MG63 (cell line): ENCODE measurements around the gene ADCY9. TPM values are rescaled to one million over a fixed set of nuclear protein-coding genes. Genes with fewer than 3 reads are reported as not detected.

ENCODE experiments used
- DNase-seq: peaks from one replicate; pipeline ENCODE4 v3.0.0-alpha.2; 2020
- H3K27me3 ChIP-seq: fragments of 250-450 bp; sonication (Bioruptor Pico); 2 replicates; pipeline ENCODE4 v1.5.1; 2020; ENCODE audit warnings: mild to moderate bottlenecking, moderate library complexity
- H3K36me3 ChIP-seq: fragments of 250-450 bp; sonication (Bioruptor Pico); 2 replicates; pipeline ENCODE4 v1.5.1; 2020; ENCODE audit warnings: mild to moderate bottlenecking, moderate library complexity
- H3K4me3 ChIP-seq: fragments of 250-450 bp; sonication (Bioruptor Pico); 2 replicates; pipeline ENCODE4 v1.5.1; 2020; ENCODE audit warnings: mild to moderate bottlenecking, moderate library complexity
- H3K9me3 ChIP-seq: fragments of 250-450 bp; sonication (Bioruptor Pico); 2 replicates; pipeline ENCODE4 v1.5.1; 2020; ENCODE audit warnings: mild to moderate bottlenecking, moderate library complexity
- total RNA-seq: library from RNA; depleted of rRNA; stranded (reverse); fragments of >200 nt; shearing (Covaris generic); gene quantifications from 2 replicates; pipeline ENCODE4 v1.2.3, GENCODE V29; 2014; ENCODE audit warnings: low replicate concordance

The ADCY9 gene
- total RNA-seq, 1 experiment from 2014 or later, result 18.4 TPM

GRCh38 chr16:4010225-4011158, 105.8 kb downstream of the ADCY9 start:
- Histone ChIP-seq H3K27me3 (no peaks in the 10 kb centered on the region), H3K36me3 (peaks cover 2% of the 10 kb centered on the region), H3K9me3 (no peaks in the 10 kb centered on the region), H3K4me3 (no peak overlapping the region)
- no peak for DNase-seq

DNA sequence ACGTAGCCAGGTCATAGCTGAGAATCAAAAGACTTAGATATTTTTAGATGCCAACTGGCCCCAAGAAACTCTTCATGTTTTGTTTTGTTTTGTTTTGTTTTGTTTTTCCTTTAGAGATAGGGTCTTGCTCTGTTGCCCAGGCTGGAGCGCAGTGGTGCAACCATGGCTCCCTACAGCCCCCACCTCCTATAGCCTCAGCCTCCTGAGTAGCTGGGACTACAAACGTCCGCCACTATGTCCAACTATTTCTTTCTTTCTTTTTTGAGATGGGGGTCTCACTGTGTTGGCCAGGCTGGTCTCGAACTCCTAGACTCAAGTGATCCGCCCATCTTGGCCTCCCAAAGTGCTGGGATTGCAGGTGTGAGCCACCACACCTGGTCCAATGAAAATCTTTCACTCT, 107.1 kb downstream of the ADCY9 start:
- DNase-seq, result no peak
- no peak overlapping the region for H3K4me3 ChIP-seq
- peaks cover 7% of the 10 kb centered on the region for H3K36me3 ChIP-seq
- H3K27me3 ChIP-seq, result no peaks in the 10 kb centered on the region
- H3K9me3 ChIP-seq, result no peaks in the 10 kb centered on the region

DNA sequence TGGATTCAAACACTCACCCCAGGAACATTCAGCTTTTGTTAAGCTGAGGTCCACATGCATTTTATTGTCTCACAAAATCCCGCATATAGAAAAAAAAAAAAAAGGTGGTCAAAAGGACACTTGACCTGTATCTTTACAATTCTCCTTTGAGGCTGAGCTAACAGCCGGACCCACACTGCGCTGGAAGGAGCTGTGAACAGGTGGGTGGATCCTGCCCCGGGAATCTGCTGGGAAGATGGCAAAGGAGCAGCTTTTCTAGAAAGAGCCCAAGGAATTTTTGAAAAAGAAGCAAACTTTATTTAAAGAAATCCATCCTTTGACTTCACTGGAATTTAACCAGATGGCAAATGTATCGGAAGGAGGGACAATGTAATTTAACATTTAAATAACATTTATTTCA, 108.1 kb downstream of the ADCY9 start:
- Histone ChIP-seq H3K36me3 (peaks cover 8% of the 10 kb centered on the region), H3K4me3 (no peak overlapping the region)
- no peak for DNase-seq

DNA sequence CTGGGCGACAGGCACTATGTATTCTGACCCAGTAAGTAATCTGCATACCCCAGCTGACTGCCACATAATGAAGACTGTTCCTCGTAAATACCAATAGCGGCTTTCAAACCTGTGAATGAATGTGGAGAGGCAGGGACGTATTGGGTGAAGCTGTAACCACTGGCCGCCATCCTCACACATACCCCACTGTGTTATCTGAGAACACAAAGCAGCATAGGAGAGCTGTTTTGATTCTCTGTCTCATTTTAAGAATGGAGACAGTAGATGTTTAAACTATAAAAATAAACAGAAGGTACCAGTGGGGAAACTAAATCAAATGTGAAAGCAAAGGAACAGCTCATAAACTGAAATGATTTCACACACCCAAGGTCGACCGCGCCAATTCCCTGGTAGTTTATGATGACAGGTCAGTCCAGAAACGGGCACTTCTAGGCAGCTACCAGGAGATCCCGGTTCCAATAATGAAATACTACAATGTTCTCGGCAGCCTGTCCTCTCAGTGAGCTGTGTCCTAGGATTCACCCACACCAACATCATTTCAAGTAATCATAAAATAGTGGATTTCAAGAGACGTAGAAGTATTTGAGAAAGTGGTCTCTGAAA, 109.7 kb downstream of the ADCY9 start:
- no peaks in the 10 kb centered on the region for H3K27me3 ChIP-seq
- DNase-seq, result no peak
- H3K36me3 ChIP-seq, result peaks cover 19% of the 10 kb centered on the region
- H3K9me3 ChIP-seq, result no peaks in the 10 kb centered on the region
- H3K4me3 ChIP-seq, result no peak overlapping the region

More for the DNA sequence above, 108.1 kb downstream of the ADCY9 start:
- H3K9me3 ChIP-seq, result no peaks in the 10 kb centered on the region
- no peaks in the 10 kb centered on the region for H3K27me3 ChIP-seq

DNA sequence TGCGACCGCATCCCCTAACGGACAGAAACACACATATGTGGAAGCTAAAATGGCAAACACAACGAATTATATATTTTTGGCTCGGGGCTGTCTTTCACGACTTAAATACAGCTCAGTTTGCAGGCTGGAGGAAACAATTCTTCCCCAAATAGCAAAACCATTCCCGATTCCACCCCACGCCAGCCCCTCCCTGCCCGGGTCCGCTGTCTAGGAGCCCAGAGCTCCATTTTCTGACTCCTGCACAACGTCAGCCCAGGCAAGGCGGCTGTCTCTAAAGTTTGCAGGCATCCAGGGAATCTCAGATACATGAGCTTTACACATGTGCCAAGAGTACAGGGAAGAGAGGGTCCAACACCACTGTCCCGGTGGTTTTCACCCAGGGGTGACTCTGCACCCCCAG, 110.5 kb downstream of the ADCY9 start:
- Histone ChIP-seq H3K27me3 (no peaks in the 10 kb centered on the region), H3K4me3 (no peak overlapping the region), H3K9me3 (no peaks in the 10 kb centered on the region), H3K36me3 (peaks cover 19% of the 10 kb centered on the region)
- DNase-seq, result no peak

GRCh38 chr16:4005281-4005680, 111.0 kb downstream of the ADCY9 start:
- H3K27me3 ChIP-seq, result no peaks in the 10 kb centered on the region
- no peak overlapping the region for H3K4me3 ChIP-seq
- peaks cover 19% of the 10 kb centered on the region for H3K36me3 ChIP-seq
- H3K9me3 ChIP-seq, result no peaks in the 10 kb centered on the region
- DNase-seq, result no peak

DNA sequence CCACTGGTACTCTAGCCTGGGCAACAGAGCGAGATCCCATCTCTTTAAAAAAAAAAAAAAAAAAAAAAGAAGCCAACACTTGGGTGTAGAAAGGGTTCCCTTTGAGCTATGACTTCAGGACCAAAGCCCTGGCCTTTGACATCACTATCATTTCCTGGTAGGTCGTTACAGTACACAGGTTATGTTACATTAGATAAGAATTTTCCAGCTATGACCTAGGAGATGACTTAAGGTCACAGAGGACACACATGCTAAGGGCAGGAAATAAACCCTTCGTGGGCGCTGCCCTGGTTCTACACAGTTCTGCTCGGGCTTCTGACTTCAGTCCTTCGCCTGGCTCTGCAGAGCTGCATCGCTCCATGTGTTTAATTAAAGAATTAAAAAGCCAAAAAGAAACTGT, 112.0 kb downstream of the ADCY9 start:
- DNase-seq, result no peak
- Histone ChIP-seq H3K27me3 (no peaks in the 10 kb centered on the region), H3K4me3 (no peak overlapping the region), H3K9me3 (no peaks in the 10 kb centered on the region), H3K36me3 (peaks cover 19% of the 10 kb centered on the region)

- H3K9me3 ChIP-seq, result no peaks in the 10 kb centered on the region
- DNase-seq, result no peak
- no peaks in the 10 kb centered on the region for H3K27me3 ChIP-seq
- H3K4me3 ChIP-seq, result no peak overlapping the region
- peaks cover 19% of the 10 kb centered on the region for H3K36me3 ChIP-seq
These were observed 112.7 kb downstream of the ADCY9 start for GRCh38 chr16:4003576-4003975.

GRCh38 chr16:4003166-4003565, 113.1 kb downstream of the ADCY9 start:
- Histone ChIP-seq H3K9me3 (no peaks in the 10 kb centered on the region), H3K36me3 (peaks cover 19% of the 10 kb centered on the region), H3K27me3 (no peaks in the 10 kb centered on the region), H3K4me3 (no peak overlapping the region)
- no peak for DNase-seq

GRCh38 chr16:4002121-4002520, 114.1 kb downstream of the ADCY9 start:
- no peak for DNase-seq
- H3K4me3 ChIP-seq, result no peak overlapping the region
- no peaks in the 10 kb centered on the region for H3K27me3 ChIP-seq
- no peaks in the 10 kb centered on the region for H3K9me3 ChIP-seq
- H3K36me3 ChIP-seq, result peaks cover 19% of the 10 kb centered on the region

DNA sequence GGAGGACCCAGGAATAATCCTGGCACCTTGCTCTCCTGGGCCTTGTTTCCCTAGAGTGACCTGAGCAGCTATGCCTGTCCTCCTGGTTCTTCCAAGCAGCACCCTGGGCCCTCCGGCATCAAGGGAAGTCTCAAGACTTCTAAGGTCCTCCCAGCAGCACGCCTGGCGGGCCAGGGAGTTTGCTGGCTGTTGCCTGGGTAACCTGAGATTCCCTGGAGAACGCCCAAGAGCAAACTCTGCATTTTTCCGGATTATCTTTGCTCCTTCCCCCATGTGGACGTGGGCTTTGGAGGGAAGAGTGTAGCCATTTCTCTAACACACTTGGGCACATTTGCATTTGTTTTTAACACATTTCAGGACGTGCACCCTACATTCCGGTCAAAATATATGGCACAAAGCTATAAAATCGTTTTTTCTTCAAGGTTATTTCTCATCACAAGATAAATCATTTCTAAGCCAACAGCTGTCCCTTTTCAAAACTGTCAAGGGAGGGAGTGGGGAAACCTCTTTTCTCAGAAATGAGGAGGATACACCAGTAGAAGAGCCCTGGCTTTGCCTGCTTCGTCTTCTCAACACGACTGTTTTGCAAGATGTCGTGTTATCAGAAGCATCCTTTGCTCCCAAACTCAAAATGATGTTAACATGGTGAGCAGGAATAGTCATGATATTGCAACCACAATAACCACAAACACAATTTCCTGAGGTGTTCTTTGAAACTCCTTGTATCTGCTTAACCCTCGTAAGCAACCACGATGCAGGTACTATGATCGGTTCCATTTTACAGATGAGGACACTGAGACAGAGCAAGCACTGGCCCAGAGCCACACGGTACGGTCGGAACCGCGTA, 116.5 kb downstream of the ADCY9 start:
- DNase-seq, result peak; percentile 26
- H3K9me3 ChIP-seq, result no peaks in the 10 kb centered on the region
- no peak overlapping the region for H3K4me3 ChIP-seq
- peaks cover 12% of the 10 kb centered on the region; the same call in 1 of the 2 replicates for H3K36me3 ChIP-seq
- H3K27me3 ChIP-seq, result no peaks in the 10 kb centered on the region

DNA sequence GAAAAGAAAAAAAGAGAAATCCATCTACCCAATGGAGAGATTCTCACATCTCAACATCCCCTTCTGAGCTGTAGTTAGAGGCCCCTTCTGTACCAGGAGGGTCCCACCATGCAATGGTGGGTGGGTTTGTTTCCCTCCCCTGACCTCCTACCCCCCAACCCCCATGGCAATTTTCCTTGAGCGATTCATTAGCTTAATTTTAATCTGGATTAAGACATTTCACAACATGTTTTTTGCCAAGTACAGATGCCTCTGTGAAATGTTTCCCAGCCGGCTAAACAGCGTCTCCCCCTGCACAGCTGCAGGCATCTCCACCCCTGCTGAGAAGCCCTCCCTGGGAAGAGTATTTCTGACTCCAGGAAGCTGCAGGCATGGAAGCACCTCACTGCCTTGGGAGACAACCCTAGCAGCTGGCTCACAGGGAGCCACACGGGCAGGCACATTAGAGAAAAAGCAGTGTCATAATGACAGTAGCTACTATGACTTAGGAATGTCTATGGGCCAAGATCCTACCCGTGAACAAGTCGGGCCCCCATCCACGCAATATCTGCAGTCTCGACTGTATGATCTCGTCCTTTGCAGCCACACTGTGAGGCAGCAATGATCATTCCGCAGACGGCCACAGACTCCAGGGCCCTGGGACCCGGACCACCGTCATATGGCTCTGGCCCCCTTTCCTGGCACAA, 117.3 kb downstream of the ADCY9 start:
- Histone ChIP-seq H3K4me3 (no peak overlapping the region), H3K36me3 (peaks cover 12% of the 10 kb centered on the region; the same call in 1 of the 2 replicates), H3K27me3 (no peaks in the 10 kb centered on the region), H3K9me3 (no peaks in the 10 kb centered on the region)
- no peak for DNase-seq

GRCh38 chr16:3997231-3997841, 118.9 kb downstream of the ADCY9 start:
- no peaks in the 10 kb centered on the region for H3K27me3 ChIP-seq
- no peaks in the 10 kb centered on the region for H3K9me3 ChIP-seq
- no peak for DNase-seq
- no peak overlapping the region for H3K4me3 ChIP-seq
- peaks cover 6% of the 10 kb centered on the region for H3K36me3 ChIP-seq

DNA sequence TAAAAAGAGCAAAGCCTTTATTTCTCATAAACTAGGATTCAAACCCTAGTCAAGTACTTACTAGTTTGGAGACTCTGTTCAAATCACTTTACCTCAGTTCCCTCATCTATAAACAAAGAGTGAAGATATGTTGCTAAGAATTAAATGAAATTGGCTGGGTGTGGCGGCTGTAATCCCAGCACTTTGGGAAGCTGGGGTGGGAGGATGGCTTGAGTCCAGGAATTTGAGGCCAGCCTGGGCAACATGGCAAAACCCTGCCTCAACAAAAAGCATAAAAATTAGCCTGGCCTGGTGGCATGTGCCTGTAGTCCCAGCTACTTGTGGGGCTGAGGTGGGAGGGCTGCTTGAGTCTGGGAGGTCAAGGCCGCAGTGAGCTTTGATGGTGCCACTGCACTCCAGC, 121.2 kb downstream of the ADCY9 start:
- DNase-seq, result no peak
- H3K36me3 ChIP-seq, result peaks cover 8% of the 10 kb centered on the region
- H3K27me3 ChIP-seq, result no peaks in the 10 kb centered on the region
- no peak overlapping the region for H3K4me3 ChIP-seq
- H3K9me3 ChIP-seq, result no peaks in the 10 kb centered on the region

DNA sequence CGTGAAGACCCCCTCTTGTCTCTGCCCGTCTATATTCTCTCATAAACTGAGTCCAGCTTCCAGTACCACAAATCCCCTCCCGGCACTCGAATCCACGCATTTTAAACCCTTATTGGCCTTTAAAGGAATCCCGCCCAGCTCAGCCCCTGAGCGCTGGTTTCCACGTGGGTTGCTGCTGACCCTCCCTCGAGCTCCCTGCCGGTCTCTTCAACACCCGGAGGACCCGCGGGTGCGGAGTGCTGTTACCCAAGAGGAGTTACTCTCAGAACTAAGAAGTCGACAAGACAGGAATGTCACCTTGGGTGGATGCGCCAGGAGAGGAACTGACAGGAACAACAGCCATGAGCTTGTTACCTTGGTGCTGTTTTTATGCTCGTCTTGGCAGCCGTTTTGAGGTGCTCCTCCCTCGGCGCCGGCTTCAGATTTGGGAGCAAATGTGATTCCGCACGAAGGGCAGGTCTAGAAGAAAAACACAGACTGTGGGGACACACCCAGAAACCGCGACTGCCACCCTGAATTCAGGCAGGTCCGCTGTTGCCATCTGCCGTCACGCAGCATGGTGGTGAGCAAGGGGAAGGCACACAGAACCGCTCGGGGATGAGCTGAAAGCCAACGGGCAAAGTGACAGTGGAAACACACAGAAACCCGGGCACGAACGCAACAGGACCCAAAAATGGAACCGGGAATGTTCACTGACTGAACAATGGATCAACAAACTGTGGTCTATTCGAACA, 123.0 kb downstream of the ADCY9 start:
- no peak for DNase-seq
- H3K4me3 ChIP-seq, result no peak overlapping the region
- no peaks in the 10 kb centered on the region for H3K9me3 ChIP-seq
- no peaks in the 10 kb centered on the region for H3K27me3 ChIP-seq
- peaks cover 18% of the 10 kb centered on the region for H3K36me3 ChIP-seq
